Liver (tissue), 3 donors: ENCODE results near the gene RAD51B.

Experiments used
- ATF3 ChIP-seq: IDR thresholded peaks from 2 replicates; pipeline ENCODE4 v1.6.1; 2016; ENCODE audit warnings: antibody characterized with exemption
- CTCF ChIP-seq: fragments of 150-350 bp; IDR thresholded peaks from 2 replicates; pipeline ENCODE4 v1.5.1; 2017; ENCODE audit warnings: improper control_type of control experiment, low read depth, low read length; ENCODE audit not compliant: missing input control
- FOXA1 ChIP-seq: IDR thresholded peaks from 2 replicates; pipeline ENCODE4 v1.6.1; 2016; ENCODE audit warnings: antibody characterized with exemption
- GABPA ChIP-seq, 2 donors: IDR thresholded peaks in 1 of 2; conservative IDR thresholded peaks in 1 of 2; 2 replicates each; pipeline ENCODE4 v1.6.1; 2016; ENCODE audit warnings: antibody characterized with exemption in 2 of 2, mild to moderate bottlenecking in 1 of 2, moderate library complexity in 1 of 2
- HNF4A ChIP-seq, 2 donors: conservative IDR thresholded peaks; 2 replicates each; pipeline ENCODE4 v1.6.1; 2016; ENCODE audit warnings: antibody characterized with exemption in 2 of 2, mild to moderate bottlenecking in 2 of 2
- MAX ChIP-seq: IDR thresholded peaks from 2 replicates; pipeline ENCODE4 v1.6.1; 2016; ENCODE audit warnings: antibody characterized with exemption
- NR2F2 ChIP-seq: IDR thresholded peaks from 2 replicates; pipeline ENCODE4 v1.6.1; 2016; ENCODE audit warnings: antibody characterized with exemption
- RAD21 ChIP-seq, 2 donors: IDR thresholded peaks; 2 replicates each; pipeline ENCODE4 v1.6.1; 2016; ENCODE audit warnings: antibody characterized with exemption in 2 of 2, mild to moderate bottlenecking in 2 of 2
- REST ChIP-seq: IDR thresholded peaks from 2 replicates; pipeline ENCODE4 v1.6.1; 2016; ENCODE audit warnings: antibody characterized with exemption, mild to moderate bottlenecking
- RXRA ChIP-seq, 2 donors: IDR thresholded peaks; 2 replicates each; pipeline ENCODE4 v1.6.1; 2017 to 2018; ENCODE audit warnings: antibody characterized with exemption in 2 of 2, mild to moderate bottlenecking in 1 of 2
- SP1 ChIP-seq: IDR thresholded peaks from 2 replicates; pipeline ENCODE4 v1.6.1; 2018; ENCODE audit warnings: antibody characterized with exemption, mild to moderate bottlenecking
- donor health status: healthy.
- donor health status: healthy.

- no peak for TF ChIP-seq HNF4A (conservative IDR thresholded peaks at IDR 0.05)
- TF ChIP-seq CTCF, result no peak
- TF ChIP-seq RAD21 (IDR thresholded peaks at IDR 0.05), result peak in 1 of 2 donors; percentile 19
- no peak for TF ChIP-seq MAX
- no peak for TF ChIP-seq REST
- TF ChIP-seq GABPA (IDR thresholded peaks at IDR 0.05 in 1 of 2, conservative IDR thresholded peaks at IDR 0.05 in 1 of 2), result no peak
- no peak for TF ChIP-seq SP1
- peak; percentile 50 for TF ChIP-seq NR2F2
- no peak for TF ChIP-seq RXRA (IDR thresholded peaks at IDR 0.05)
- TF ChIP-seq FOXA1, result no peak
- no peak for TF ChIP-seq ATF3
These were observed 444.1 kb downstream of the RAD51B start for GRCh38 chr14:68263563-68264259.
